HG03175 (cell line): Measurements from ENCODE around the gene TSPAN9.

Source experiments
- ATAC-seq: cut with Tn5 transposase; IDR thresholded peaks from one replicate; pipeline ENCODE4 v1.9.1; 2021; ENCODE audit warnings: mild to moderate bottlenecking, moderate library complexity; ENCODE audit not compliant: unreplicated experiment

TSPAN9 gene

GRCh38 chr12:3218228-3219171 lies 141.3 kb downstream of the TSPAN9 start:
- ATAC-seq, result no peak

- ATAC-seq, result no peak
Measured at GRCh38 chr12:3219233-3219632, 142.1 kb downstream of the TSPAN9 start.

- no peak for ATAC-seq
Measured at GRCh38 chr12:3220382-3221321, 143.5 kb downstream of the TSPAN9 start.

GRCh38 chr12:3222306-3222705 lies 145.1 kb downstream of the TSPAN9 start:
- ATAC-seq, result no peak

- no peak for ATAC-seq
Measured at GRCh38 chr12:3222979-3223378, 145.8 kb downstream of the TSPAN9 start.

GRCh38 chr12:3223601-3224529 lies 146.7 kb downstream of the TSPAN9 start:
- ATAC-seq, result no peak

GRCh38 chr12:3224530-3224903 lies 147.3 kb downstream of the TSPAN9 start:
- ATAC-seq, result no peak

GRCh38 chr12:3225154-3225795 lies 148.1 kb downstream of the TSPAN9 start:
- ATAC-seq, result no peak

- ATAC-seq, result no peak
Measured at GRCh38 chr12:3225796-3226180, 148.6 kb downstream of the TSPAN9 start.

- no peak for ATAC-seq
Measured at GRCh38 chr12:3226264-3226663, 149.1 kb downstream of the TSPAN9 start.

GRCh38 chr12:3227076-3227975 lies 150.1 kb downstream of the TSPAN9 start:
- no peak for ATAC-seq

- ATAC-seq, result no peak
Measured at GRCh38 chr12:3228552-3228951, 151.4 kb downstream of the TSPAN9 start.

- no peak for ATAC-seq
Measured at GRCh38 chr12:3229577-3229976, 152.4 kb downstream of the TSPAN9 start.

- ATAC-seq, result no peak
Measured at GRCh38 chr12:3230758-3231375, 153.7 kb downstream of the TSPAN9 start.

GRCh38 chr12:3231399-3231876 lies 154.3 kb downstream of the TSPAN9 start:
- ATAC-seq, result no peak

GRCh38 chr12:3233797-3234196 lies 156.6 kb downstream of the TSPAN9 start:
- no peak for ATAC-seq

- no peak for ATAC-seq
Measured at GRCh38 chr12:3236345-3237187, 159.4 kb downstream of the TSPAN9 start.

- no peak for ATAC-seq
Measured at GRCh38 chr12:3238196-3238595, 161.0 kb downstream of the TSPAN9 start.
